Endothelial cell of hepatic sinusoid (primary cell): Measurements from ENCODE around the gene SIPA1.

Experiments used
- in situ Hi-C: cut with HindIII; loops from 2 replicates; pipeline ENCODE4 v1.10.0; 2017; ENCODE audit warnings: low sequenced_read_pairs

The SIPA1 gene

GRCh38 chr11:65699306-65699705, 61.4 kb downstream of the SIPA1 start:
- in situ Hi-C loops = no loop called here

- in situ Hi-C loops = no loop called here
Measured at GRCh38 chr11:65700399-65700798, 62.5 kb downstream of the SIPA1 start.
